Lung (tissue), 12 donors: ENCODE measurements around the gene DUOXA1. TPM values are rescaled to one million over a fixed set of nuclear protein-coding genes. Genes with fewer than 3 reads are reported as not detected.

Experiments
- ATAC-seq: fragments of 200-7000 bp; cut with Tn5 transposase; one replicate; pipeline ENCODE4 v1.9.1; 2020; ENCODE audit warnings: moderate number of reproducible peaks; ENCODE audit not compliant: insufficient read depth, low FRiP score
- DNase-seq, 3 donors: peaks; one replicate each; pipeline ENCODE4 v3.0.0-alpha.2; 2013 to 2017
- H3K27ac ChIP-seq, 2 donors: one replicate each; pipeline ENCODE4 v1.5.1; 2013; ENCODE audit warnings: mild to moderate bottlenecking in 2 of 2, moderate library complexity in 2 of 2, control low read depth in 1 of 2, inconsistent platforms in 1 of 2, low read depth in 1 of 2, low read length in 1 of 2
- H3K27me3 ChIP-seq, 3 donors: one replicate each; pipeline ENCODE4 v1.5.1; 2013; ENCODE audit warnings: low read length in 2 of 3; ENCODE audit not compliant: control insufficient read depth in 3 of 3, insufficient read depth in 3 of 3
- H3K36me3 ChIP-seq, 4 donors: one replicate each; pipeline ENCODE4 v1.5.1; 2013; ENCODE audit warnings: low read length in 4 of 4, mild to moderate bottlenecking in 1 of 4, moderate library complexity in 1 of 4; ENCODE audit not compliant: control insufficient read depth in 4 of 4, insufficient read depth in 4 of 4
- H3K4me1 ChIP-seq, 5 donors: one replicate each; pipeline ENCODE4 v1.5.1; 2013; ENCODE audit warnings: low read length in 5 of 5, mild to moderate bottlenecking in 2 of 5, moderate library complexity in 1 of 5; ENCODE audit not compliant: control insufficient read depth in 5 of 5, insufficient read depth in 5 of 5
- H3K4me3 ChIP-seq: one replicate; pipeline ENCODE4 v1.5.1; 2013; ENCODE audit warnings: mild to moderate bottlenecking, control low read depth, moderate library complexity
- H3K9ac ChIP-seq, 2 donors: one replicate each; pipeline ENCODE4 v1.5.1; 2013; ENCODE audit warnings: low read length in 2 of 2, control low read depth in 1 of 2; ENCODE audit not compliant: insufficient read depth in 1 of 2
- H3K9me3 ChIP-seq, 4 donors: one replicate each; pipeline ENCODE4 v1.5.1; 2013; ENCODE audit warnings: low read length in 3 of 4, mild to moderate bottlenecking in 1 of 4, moderate library complexity in 1 of 4; ENCODE audit not compliant: control insufficient read depth in 4 of 4, insufficient read depth in 3 of 4
- WGBS, 2 donors: extraction: QIAGEN DNeasy Blood & Tissue Kit; methylation state at CpG; one replicate each; pipeline ENCODE4 v1.1.7; 2013; 5-methylcytosine and 5-hydroxymethylcytosine counted together
- polyA plus RNA-seq, 2 donors: library from polyadenylated mRNA; stranded (reverse); fragments of 200-250 nt; gene quantifications; one replicate each; pipeline ENCODE4 v1.2.1, GENCODE V29; 2013
- total RNA-seq, 2 donors: library from RNA; depleted of rRNA in 1 of 2; stranded (reverse); fragments of >200 nt in 1 of 2; gene quantifications; one replicate each; pipeline ENCODE4 v1.2.1, GENCODE V29; 2014 to 2021
- TF ChIP-seq, protein P1 (sequence below): IDR thresholded peaks from 2 replicates; pipeline ENCODE4 v1.5.1; 2012; ENCODE audit warnings: mild to moderate bottlenecking; ENCODE audit errors: control extremely low read depth, extremely low read depth
- donor health status: control.
- donor health status: control.
- donor health status: Bipolar disorder and iron deficiency.
- donor health status: healthy.
- donor health status: DM: yes; HTN: yes; CAD: no.

Gene DUOXA1
- total and polyA plus RNA-seq, 4 donors = 42.6 to 203 (median 108) TPM

DNA sequence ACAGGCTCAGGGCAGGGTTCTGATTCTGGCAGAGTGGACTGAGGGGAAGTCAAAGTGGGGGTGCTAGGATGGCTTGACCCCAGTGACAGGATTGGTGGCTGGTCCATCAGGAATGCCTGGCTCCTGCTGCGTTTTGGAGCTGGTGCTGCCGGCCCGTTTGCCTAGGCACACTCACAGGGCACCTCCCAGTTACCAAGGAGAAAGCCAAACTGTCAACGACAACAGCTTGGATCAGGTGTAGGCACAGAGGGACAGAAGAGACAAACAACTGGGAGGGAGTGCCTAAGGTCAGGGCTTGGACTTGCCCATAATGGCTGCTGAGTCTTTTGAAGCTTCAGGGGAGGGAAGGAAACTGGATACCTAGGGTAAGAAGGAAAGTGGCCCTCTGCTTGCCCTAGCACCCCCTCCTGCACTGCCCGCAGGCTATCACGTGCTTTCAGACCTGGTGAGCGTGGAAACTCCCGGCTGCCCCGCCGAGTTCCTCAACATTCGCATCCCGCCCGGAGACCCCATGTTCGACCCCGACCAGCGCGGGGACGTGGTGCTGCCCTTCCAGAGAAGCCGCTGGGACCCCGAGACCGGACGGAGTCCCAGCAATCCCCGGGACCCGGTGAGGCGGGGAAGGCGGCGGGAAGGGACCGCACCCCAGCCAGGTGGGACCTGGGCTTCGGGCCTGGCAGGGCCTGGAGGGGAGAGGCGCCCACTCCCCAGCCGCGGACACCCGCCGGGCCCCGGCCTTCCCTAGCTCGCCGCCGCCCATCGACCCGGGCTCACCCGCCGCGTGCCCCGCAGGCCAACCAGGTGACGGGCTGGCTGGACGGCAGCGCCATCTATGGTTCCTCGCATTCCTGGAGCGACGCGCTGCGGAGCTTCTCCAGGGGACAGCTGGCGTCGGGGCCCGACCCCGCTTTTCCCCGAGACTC, 5.3 kb upstream of the DUOXA1 start:
- TF ChIP-seq, protein P1, sequence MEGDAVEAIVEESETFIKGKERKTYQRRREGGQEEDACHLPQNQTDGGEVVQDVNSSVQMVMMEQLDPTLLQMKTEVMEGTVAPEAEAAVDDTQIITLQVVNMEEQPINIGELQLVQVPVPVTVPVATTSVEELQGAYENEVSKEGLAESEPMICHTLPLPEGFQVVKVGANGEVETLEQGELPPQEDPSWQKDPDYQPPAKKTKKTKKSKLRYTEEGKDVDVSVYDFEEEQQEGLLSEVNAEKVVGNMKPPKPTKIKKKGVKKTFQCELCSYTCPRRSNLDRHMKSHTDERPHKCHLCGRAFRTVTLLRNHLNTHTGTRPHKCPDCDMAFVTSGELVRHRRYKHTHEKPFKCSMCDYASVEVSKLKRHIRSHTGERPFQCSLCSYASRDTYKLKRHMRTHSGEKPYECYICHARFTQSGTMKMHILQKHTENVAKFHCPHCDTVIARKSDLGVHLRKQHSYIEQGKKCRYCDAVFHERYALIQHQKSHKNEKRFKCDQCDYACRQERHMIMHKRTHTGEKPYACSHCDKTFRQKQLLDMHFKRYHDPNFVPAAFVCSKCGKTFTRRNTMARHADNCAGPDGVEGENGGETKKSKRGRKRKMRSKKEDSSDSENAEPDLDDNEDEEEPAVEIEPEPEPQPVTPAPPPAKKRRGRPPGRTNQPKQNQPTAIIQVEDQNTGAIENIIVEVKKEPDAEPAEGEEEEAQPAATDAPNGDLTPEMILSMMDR = no peak
- no peak overlapping the region for H3K27ac ChIP-seq
- H3K27me3 ChIP-seq = peaks cover 0 to 46% (median 42%) of the 10 kb centered on the region in 3 donors
- ATAC-seq = no peak
- H3K36me3 ChIP-seq = no peaks in the 10 kb centered on the region
- 7 to 15% methylated on average over 48 to 57 of the region's 57 CpGs for WGBS, 2 donors
- H3K9ac ChIP-seq = no peak overlapping the region
- peaks cover 0 to 4% (median 0%) of the 10 kb centered on the region in 4 donors for H3K9me3 ChIP-seq
- H3K4me1 ChIP-seq = peaks cover 0 to 12% (median 0%) of the 10 kb centered on the region in 5 donors
- DNase-seq = no peak
- H3K4me3 ChIP-seq = no peak overlapping the region

DNA sequence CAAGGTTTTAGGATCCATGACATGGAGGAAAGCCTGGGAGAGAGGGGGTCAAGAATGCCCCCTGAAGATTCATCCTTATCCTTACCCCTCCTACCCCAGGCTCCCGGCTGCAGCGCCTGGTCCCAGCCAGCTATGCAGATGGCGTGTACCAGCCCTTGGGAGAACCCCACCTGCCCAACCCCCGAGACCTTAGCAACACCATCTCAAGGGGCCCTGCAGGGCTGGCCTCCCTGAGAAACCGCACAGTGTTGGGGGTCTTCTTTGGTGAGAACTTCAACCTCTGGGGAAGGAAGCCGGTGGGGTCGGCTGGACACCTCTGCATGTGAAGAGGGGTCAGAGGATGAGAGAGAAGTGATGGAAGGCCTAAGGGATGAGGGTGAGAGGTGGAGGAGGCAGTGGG, 4.4 kb upstream of the DUOXA1 start:
- Histone ChIP-seq H3K9ac (no peak overlapping the region), H3K27ac (peak overlapping the region in 1 of 2 donors; percentile 9), H3K4me3 (no peak overlapping the region), H3K9me3 (peaks cover 0 to 4% (median 0%) of the 10 kb centered on the region in 4 donors), H3K27me3 (peaks cover 0 to 50% (median 47%) of the 10 kb centered on the region in 3 donors), H3K4me1 (peaks cover 0 to 18% (median 0%) of the 10 kb centered on the region in 5 donors), H3K36me3 (no peaks in the 10 kb centered on the region)
- no peak for ATAC-seq
- DNase-seq = no peak
- 90 to 93% methylated on average over 7 of the region's 7 CpGs for WGBS, 2 donors
- TF ChIP-seq, protein P1 = no peak

DNA sequence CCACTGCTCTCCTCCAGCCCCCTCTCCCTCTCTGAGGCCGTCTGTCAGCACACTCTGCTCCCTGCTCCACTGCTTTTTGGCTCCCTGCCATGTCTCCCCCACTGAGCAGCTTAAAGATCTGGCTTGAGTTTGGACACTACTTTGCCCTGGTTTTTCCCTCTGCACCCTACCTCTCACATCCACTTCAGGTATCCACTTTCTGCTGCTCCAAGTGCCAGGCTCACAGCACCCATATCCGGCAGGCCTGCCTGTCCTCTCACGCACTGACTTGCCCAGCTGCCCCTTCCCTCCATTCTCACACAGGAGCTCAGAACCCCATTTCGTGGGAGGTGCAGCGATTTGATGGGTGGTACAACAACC, 3.9 kb upstream of the DUOXA1 start:
- Histone ChIP-seq H3K36me3 (no peaks in the 10 kb centered on the region), H3K9ac (no peak overlapping the region), H3K4me3 (no peak overlapping the region), H3K9me3 (peaks cover 0 to 4% (median 0%) of the 10 kb centered on the region in 4 donors), H3K4me1 (peaks cover 0 to 19% (median 0%) of the 10 kb centered on the region in 5 donors), H3K27ac (no peak overlapping the region), H3K27me3 (peaks cover 0 to 55% (median 51%) of the 10 kb centered on the region in 3 donors)
- ATAC-seq (no peak), DNase-seq (peak; percentile 42 to 52 (median 44))
- TF ChIP-seq, protein P1 = no peak
- WGBS, 2 donors = 54 to 73% methylated on average over 5 of the region's 5 CpGs
